ENCODE measurements around the gene PODXL.

GRCh38 chr7:131600085-131600881 is 43.9 kb upstream of the PODXL start:
- no peak for TF ChIP-seq EZH2 (IDR thresholded peaks at IDR 0.05)
- no peak for TF ChIP-seq CTCF (IDR thresholded peaks at IDR 0.05 in 2 of 3, conservative IDR thresholded peaks at IDR 0.05 in 1 of 3; ENCODE audit: borderline replicate concordance in 1 of 3, insufficient read depth in 1 of 3, low read depth in 2 of 3, low read length in 2 of 3)
- no peak for TF ChIP-seq ZNF274 (IDR thresholded peaks at IDR 0.05; ENCODE audit: low read depth, low read length)
- no peak for TF ChIP-seq SP1 (IDR thresholded peaks at IDR 0.05; ENCODE audit: low read depth)
- no peak for TF ChIP-seq EZH2phosphoT487 (IDR thresholded peaks at IDR 0.05; ENCODE audit: borderline replicate concordance)
- no peak for TF ChIP-seq EGR1 (IDR thresholded peaks at IDR 0.05; ENCODE audit: low read depth)

Measured in HCT116 (cell line).